ENCODE measurements around the gene TMEM101.
"Not testable (repeated sequence)": the region's sequence is repeated elsewhere in the genome, so short reads cannot be mapped to it uniquely, and the experiment has no call there.

Gene TMEM101

DNA sequence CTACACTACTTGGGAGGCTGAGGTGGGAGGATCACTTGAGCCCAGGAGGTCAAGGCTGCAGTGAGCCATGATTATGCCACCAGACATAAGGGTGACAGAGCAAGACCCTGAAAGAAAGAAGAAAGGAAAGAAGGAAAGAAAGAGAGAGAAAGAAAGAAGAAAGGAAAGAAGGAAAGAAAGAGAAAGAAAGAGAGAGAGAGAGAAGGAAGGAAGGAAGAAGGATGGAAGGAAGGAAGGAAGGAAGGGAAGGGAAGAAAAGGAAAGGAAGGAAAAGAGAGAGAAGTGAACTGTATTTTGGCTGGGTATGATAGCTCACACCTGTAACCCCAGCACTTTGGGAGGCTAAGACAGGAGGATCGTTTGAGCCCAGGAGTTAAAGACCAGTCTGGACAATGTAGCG is 36.7 kb downstream of the TMEM101 start:
- H3K27ac Mint-ChIP-seq = no peak overlapping the region
- peaks cover 48% of the 10 kb centered on the region for H3K27me3 Mint-ChIP-seq
- H3K9me3 Mint-ChIP-seq = no peaks in the 10 kb centered on the region
- no peak overlapping the region for H3K4me3 Mint-ChIP-seq
- no peak for ATAC-seq
- no peaks in the 10 kb centered on the region for H3K36me3 Mint-ChIP-seq
- H3K4me1 Mint-ChIP-seq = no peaks in the 10 kb centered on the region

DNA sequence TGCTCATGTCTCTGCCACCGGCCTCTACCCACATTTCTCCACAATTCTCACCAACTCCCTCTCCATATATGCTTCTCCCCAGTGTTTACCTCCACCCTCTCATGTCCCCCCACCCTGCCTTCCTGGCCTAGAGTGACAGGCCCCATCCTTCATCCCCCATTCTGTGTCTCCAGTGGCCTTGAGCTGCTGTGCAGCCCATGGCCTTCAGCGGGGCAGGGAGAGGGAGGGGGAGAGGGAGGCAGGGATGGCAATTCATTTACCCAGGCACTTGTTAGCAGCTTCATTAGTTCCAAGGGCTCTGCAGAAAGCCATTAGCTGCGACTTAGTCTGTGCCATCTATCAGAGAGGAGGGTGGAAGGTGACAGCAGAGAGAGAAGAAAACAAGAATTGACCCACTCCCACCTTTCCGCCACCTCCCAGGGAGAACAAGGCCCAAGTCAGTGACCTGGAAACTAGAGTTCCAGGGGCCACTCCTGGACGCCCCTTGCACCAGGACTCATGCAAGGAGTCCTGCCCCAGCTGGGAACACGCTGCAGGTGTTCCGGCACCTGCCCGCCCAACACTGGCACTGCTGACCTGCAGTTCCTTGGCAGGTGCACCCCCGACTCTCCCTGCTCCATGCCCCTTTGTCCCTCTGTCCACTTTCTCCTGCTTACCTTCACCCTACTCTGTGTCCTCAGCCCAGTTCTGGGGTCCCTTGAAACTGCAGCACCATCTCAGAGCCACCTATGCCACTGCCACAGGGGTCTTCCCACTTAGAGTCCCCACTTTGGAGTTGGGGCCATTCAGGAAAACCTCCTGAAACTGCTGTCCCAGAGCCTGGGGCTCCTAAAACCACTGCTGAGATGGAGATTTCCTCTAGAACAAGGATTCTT is 37.6 kb downstream of the TMEM101 start:
- no peak overlapping the region for H3K4me3 Mint-ChIP-seq
- H3K9me3 Mint-ChIP-seq = no peaks in the 10 kb centered on the region
- H3K4me1 Mint-ChIP-seq = no peaks in the 10 kb centered on the region
- H3K27ac Mint-ChIP-seq = no peak overlapping the region
- H3K36me3 Mint-ChIP-seq = no peaks in the 10 kb centered on the region
- peaks cover 39% of the 10 kb centered on the region for H3K27me3 Mint-ChIP-seq
- no peak for ATAC-seq

DNA sequence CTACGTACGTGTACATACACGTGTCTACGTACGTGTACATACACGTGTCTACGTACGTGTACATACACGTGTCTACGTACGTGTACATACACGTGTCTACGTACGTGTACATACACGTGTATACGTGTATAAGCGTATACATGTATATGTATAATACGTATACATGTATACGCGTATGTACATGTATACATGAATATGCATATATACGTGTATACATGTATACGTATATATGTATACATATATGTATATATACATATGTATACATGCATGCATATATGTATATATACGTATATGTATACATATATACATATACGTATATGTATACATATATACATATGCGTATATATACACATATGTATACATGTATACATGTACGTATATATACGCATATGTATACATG is 38.9 kb downstream of the TMEM101 start:
- Mint-ChIP-seq H3K4me3 (no peak overlapping the region), H3K36me3 (no peaks in the 10 kb centered on the region), H3K9me3 (no peaks in the 10 kb centered on the region), H3K27me3 (peaks cover 38% of the 10 kb centered on the region), H3K4me1 (no peaks in the 10 kb centered on the region), H3K27ac (no peak overlapping the region)
- no peak for ATAC-seq

DNA sequence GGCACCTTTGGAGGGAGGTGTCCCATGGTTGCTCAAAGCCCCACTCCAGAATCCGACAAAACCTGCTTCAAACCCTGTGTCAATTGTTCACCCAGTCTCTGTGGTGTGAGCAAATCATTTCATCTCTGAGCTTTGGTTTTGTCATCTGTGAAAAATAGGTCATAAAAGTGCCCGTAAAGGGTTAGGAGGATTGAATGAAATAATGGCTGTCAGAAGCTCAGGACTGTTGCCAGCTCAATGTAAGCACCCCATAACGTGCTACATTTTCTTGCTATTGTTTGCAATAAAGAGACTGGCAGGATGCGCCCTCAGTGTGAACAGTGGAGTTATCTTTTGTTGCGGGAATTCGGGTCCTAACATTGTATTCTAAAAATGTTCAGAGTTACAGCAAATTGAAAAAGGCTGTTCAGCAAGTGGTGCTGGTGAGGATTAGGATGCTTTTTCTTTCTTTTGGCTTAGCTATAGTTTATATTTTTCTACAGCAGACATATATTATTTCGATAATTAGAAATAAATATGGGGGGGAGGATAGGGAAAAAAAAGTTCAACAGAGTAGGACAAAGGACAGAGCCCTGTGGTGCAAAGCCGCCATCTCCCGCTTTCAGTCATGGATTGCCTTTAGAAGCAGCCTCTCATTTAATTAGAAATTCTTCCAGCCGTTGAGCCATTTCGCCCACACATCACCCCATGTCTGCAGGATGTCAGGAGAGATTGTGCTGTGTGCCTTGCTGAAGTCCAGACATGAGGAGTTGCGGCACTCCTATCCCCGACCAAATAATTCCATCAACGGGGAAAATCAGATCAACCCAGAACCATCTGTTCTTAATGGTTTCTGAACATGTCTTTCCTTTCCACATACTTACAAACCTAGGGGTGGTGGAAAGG is 40.1 kb downstream of the TMEM101 start:
- Mint-ChIP-seq H3K4me3 (no peak overlapping the region), H3K36me3 (no peaks in the 10 kb centered on the region), H3K27ac (no peak overlapping the region), H3K4me1 (no peaks in the 10 kb centered on the region), H3K9me3 (no peaks in the 10 kb centered on the region), H3K27me3 (peaks cover 38% of the 10 kb centered on the region)
- no peak for ATAC-seq

DNA sequence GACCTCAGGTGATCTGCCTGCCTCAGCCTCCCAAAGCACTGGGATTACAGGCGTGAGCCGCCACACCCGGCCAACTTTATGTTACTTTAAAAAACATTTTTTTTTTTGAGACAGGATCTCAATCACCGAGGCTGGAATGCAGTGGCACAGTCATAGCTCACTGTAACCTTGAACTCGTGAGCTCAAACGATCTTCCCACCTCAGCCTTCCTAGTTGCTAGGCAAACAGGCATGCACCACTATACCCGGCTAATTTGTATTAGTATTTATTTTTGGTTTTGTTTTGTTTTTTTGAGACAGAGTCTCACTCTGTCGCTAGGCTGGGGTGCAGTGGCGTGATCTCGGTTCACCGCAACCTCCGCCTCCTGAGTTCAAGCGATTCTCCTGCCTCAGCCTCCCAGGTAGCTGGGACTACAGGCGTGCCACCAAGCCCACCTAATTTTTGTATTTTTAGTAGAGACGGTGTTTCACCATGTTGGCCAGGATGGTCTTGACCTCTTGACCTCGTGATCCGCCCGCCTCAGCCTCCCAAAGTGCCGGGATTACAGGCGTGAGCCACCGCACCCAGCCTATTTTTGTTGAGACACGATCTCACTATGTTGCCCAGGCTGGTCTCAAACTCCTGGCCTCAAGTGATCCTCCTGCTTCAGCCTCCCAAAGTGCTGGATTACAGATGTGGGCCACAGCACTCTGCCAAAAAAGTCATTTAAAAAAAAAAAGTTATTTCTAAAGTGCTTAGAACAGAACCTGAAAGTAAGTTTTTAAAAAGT is 42.1 kb downstream of the TMEM101 start:
- ATAC-seq, H3K36me3 Mint-ChIP-seq, H3K9me3 Mint-ChIP-seq, H3K4me3 Mint-ChIP-seq, H3K27ac Mint-ChIP-seq, H3K4me1 Mint-ChIP-seq: not testable (repeated sequence)
- H3K27me3 Mint-ChIP-seq = peaks cover 33% of the 10 kb centered on the region

DNA sequence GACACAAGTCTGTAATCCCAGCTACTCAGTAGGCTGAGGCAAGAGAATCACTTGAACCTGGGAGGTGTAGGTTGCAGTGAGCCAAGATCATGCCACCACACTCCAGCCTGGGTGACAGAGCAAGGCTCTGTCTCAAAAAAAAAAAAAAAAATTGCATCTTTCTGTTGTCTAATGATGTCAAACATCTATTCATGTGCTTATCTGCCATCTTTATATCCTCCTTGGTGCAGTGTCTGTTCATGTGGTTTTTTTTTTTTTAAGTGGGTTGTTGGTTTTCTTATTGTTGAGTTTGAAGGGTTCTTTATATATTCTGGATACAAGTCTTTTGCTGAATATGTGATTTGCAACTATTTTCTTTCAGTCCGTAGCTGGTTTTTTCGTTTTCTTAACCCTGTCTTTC is 43.3 kb downstream of the TMEM101 start:
- H3K9me3 Mint-ChIP-seq, H3K4me1 Mint-ChIP-seq, H3K27ac Mint-ChIP-seq, H3K4me3 Mint-ChIP-seq, ATAC-seq, H3K36me3 Mint-ChIP-seq: not testable (repeated sequence)
- peaks cover 43% of the 10 kb centered on the region for H3K27me3 Mint-ChIP-seq

DNA sequence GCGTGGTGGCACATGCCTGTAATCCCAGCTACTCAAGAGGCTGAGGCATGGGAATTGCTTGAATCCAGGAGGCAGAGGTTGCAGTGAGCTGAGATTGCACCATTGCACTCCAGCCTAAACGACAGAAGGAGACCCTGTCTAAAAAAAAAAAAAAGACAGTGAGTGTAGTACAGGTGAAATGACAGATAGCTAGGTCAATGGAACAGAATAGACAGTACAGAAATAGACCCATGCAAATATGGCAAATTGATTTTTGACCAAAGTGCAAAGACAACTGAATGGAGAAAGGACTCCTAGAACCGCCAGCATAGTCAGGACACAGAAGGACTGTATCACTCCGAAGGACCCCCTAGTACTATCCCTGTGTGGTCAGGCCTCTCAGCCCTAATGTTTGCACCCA is 44.4 kb downstream of the TMEM101 start:
- Mint-ChIP-seq H3K27ac (no peak overlapping the region), H3K9me3 (no peaks in the 10 kb centered on the region), H3K27me3 (peaks cover 53% of the 10 kb centered on the region), H3K4me1 (no peaks in the 10 kb centered on the region), H3K36me3 (no peaks in the 10 kb centered on the region), H3K4me3 (no peak overlapping the region)
- no peak for ATAC-seq

DNA sequence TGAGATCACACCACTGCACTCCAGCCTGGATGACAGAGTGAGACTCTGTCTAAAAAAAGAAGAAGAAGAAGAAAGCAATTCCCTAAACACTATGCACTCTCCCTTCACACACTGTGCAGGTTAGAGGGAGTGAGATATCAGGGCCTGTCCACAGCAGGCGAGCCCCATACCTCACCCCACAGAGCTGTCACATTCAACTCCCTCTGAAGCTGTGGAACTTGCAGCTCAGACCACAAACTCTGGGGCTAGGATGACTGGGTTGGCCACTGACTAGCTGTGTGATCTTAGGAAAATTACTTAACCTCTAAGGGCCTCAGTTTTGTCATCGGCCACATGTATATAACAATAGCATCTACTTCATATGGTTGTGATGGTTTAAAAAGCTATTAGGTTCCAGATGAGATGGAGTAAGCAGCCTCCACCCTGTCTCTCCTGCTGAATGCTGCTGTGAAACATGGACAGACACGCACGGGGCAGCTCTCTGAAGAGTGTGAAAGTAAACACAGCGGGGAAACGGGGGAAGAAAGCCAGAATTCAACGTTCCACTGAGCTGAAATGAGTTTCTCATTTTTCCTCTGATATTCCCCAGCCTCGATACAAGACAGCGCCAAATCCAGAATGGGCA is 47.4 kb downstream of the TMEM101 start:
- no peaks in the 10 kb centered on the region for H3K36me3 Mint-ChIP-seq

DNA sequence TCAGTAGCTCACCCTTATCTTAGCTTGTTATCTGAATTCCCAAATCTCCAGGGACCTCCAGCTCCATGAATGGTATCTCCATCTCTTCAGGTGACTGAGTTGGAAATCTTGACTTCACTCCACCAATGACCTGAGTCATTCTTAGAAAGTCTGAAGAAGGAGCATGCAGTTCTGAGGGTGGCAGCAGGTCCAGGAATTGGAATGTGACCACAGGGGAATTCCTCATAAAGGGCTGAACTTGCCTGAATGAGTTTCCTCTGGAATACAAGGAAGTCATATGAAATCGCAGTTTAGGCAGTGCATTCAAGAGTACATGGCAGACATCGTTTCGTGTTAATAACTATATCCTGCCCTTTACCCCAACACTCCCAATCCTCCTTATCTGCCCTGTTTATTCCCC is 48.5 kb downstream of the TMEM101 start:
- Mint-ChIP-seq H3K9me3 (no peaks in the 10 kb centered on the region), H3K4me1 (peaks cover 13% of the 10 kb centered on the region), H3K27me3 (peaks cover 75% of the 10 kb centered on the region), H3K4me3 (no peak overlapping the region), H3K36me3 (no peaks in the 10 kb centered on the region), H3K27ac (no peak overlapping the region)
- ATAC-seq = no peak

More for the DNA sequence above, 47.4 kb downstream of the TMEM101 start:
- peaks cover 71% of the 10 kb centered on the region for H3K27me3 Mint-ChIP-seq
- H3K4me3 Mint-ChIP-seq = no peak overlapping the region
- no peaks in the 10 kb centered on the region for H3K9me3 Mint-ChIP-seq
- ATAC-seq = no peak
- H3K4me1 Mint-ChIP-seq = peaks cover 7% of the 10 kb centered on the region
- H3K27ac Mint-ChIP-seq = no peak overlapping the region

DNA sequence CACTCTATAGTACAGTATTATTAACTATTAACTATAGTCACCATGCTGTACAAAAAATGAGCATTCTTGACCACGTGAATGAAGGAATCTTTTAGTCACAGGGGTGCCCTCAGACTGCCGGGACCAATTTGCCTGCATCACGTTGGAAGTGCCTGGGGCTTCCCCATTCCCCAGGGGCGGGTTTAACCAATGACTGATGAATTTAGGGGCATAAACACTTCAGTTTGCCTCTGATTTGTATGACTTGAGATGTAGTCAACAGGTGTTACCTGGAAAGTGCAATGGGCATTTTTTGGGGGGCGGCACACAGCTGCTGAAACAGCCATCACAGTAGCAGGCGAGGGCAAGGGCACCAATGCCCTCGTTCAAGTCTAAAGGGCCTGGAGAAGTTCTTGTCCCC is 52.3 kb downstream of the TMEM101 start:
- no peak for ATAC-seq
- no peak overlapping the region for H3K27ac Mint-ChIP-seq
- H3K27me3 Mint-ChIP-seq = peaks cover 75% of the 10 kb centered on the region

DNA sequence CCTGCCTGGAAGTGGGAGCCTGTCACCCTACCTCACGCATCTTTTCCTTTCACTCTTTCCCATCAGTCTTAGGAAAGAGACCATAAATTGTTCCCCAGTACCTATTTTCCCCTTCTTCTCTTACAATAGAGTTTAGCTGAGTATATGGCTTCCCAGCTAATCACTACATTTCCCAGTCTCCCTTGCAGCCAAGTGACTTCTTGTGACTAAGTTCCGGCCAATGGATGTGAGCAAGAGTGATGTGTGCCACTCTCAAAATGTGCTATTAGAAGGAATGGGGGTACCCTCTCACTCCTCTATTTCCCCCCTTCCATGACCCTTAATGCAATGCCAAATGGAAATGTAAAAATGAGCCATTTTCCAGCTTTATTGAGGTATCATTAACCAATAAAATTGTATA is 52.8 kb downstream of the TMEM101 start:
- H3K4me3 Mint-ChIP-seq = no peak overlapping the region
- no peak for ATAC-seq
- no peak overlapping the region for H3K27ac Mint-ChIP-seq
- peaks cover 69% of the 10 kb centered on the region for H3K27me3 Mint-ChIP-seq
- no peaks in the 10 kb centered on the region for H3K36me3 Mint-ChIP-seq
- H3K4me1 Mint-ChIP-seq = peaks cover 13% of the 10 kb centered on the region
- H3K9me3 Mint-ChIP-seq = no peaks in the 10 kb centered on the region

More for the DNA sequence above, 52.3 kb downstream of the TMEM101 start:
- H3K4me3 Mint-ChIP-seq = no peak overlapping the region
- peaks cover 13% of the 10 kb centered on the region for H3K4me1 Mint-ChIP-seq
- H3K36me3 Mint-ChIP-seq = no peaks in the 10 kb centered on the region
- H3K9me3 Mint-ChIP-seq = no peaks in the 10 kb centered on the region

DNA sequence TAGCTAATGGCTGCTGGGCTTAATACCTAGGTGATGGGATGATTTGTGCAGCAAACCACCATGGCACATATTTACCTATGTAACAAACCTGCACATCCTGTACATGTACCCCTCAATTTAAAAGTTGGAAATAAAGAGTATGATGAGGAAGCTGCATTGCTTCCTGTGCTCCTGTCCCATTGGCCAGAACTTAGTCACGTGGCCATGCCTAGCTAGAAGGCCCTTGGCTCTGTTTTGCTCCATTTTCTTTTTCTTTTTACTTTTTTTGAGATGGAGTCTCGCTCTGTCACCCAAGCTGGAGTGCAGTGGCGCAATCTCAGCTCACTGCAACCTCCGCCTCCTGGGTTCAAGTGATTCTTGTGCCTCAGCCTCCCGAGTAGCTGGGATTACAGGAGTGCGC is 53.5 kb downstream of the TMEM101 start:
- not testable (repeated sequence) for H3K27ac Mint-ChIP-seq, ATAC-seq, H3K4me3 Mint-ChIP-seq, H3K36me3 Mint-ChIP-seq, H3K9me3 Mint-ChIP-seq
- Mint-ChIP-seq H3K4me1 (peaks cover 13% of the 10 kb centered on the region), H3K27me3 (peaks cover 68% of the 10 kb centered on the region)
